ENCODE results near the gene KCNK4. TPM values are rescaled to one million over a fixed set of nuclear protein-coding genes. Genes with fewer than 3 reads are reported as not detected.
A peak's percentile ranks its signal among the peaks of the same experiment; 100 is the strongest.

Gene KCNK4
- total and polyA plus RNA-seq, 2 of the 13 experiments (the other 11 are each of a cell fraction or from before 2014, with no cell fraction given): not detected

DNA sequence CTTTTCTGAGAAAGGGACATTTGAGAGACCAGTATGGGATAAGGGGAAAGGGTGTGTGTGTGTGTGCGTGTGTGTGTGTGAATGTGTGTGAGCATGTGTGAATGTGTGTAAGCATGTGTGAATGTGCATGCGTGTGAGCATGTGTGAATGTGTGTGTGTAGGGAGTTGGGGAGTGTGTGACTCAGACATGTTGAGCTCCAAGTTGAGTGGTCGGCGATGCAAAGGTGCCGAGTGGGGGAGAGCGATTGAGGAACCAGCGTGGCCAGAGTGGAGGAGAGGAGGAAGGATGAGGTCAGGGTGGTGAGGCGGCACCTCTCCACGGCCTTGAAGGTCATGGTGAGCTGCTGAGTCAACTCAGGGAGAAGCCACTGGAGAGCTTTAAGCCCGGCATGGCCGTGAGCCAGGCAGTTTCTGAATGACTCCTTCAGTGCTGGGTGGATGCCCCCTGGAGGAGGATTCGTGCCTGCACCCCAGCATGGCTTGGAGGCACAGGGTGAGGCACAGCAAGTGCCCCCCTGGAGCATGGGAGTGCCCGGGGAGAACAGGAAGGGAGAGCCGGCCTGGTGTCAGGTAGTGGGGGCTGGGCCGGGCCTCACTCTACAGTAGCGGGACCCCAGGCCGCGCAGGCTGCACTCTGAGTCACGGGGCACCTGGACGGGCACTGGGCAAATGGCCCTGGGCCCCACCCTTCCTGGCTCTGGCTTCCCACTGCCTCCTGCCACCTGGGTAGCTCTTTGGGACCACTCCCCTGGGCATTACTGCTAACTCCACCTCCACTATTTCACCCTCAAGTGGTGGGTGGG is 40.7 kb downstream of the KCNK4 start (continued):
- TF ChIP-seq MTF1 (CRISPR knock-in tag; IDR thresholded peaks at IDR 0.05) (no peak), MTA1 (CRISPR knock-in tag; IDR thresholded peaks at IDR 0.05; ENCODE audit: borderline replicate concordance) (no peak), ZKSCAN8 (CRISPR knock-in tag; IDR thresholded peaks at IDR 0.05; ENCODE audit: borderline replicate concordance) (no peak), GZF1 (CRISPR knock-in tag; IDR thresholded peaks at IDR 0.05) (no peak), HNRNPH1 (optimal IDR thresholded peaks at IDR 0.05; ENCODE audit: low read depth, low read length) (no peak), ZSCAN31 (CRISPR knock-in tag; IDR thresholded peaks at IDR 0.05; ENCODE audit: low read depth) (no peak), WIZ (CRISPR knock-in tag; IDR thresholded peaks at IDR 0.05) (no peak), ZNF468 (CRISPR knock-in tag; IDR thresholded peaks at IDR 0.05) (no peak), RBAK (CRISPR knock-in tag; IDR thresholded peaks at IDR 0.05) (no peak), POGZ (CRISPR knock-in tag; IDR thresholded peaks at IDR 0.05) (no peak), KDM6A (CRISPR knock-in tag; IDR thresholded peaks at IDR 0.05; ENCODE audit: low read depth) (no peak), RARG (CRISPR knock-in tag; IDR thresholded peaks at IDR 0.05; ENCODE audit: low read depth) (no peak), KDM5B (CRISPR knock-in tag; IDR thresholded peaks at IDR 0.05; ENCODE audit: borderline replicate concordance) (no peak), ZNF430 (CRISPR knock-in tag; IDR thresholded peaks at IDR 0.05) (no peak), SMAD1 (CRISPR knock-in tag; IDR thresholded peaks at IDR 0.05; ENCODE audit: borderline replicate concordance, low read depth) (peak; percentile 48; the same call in 1 of the 2 replicates), RARA (CRISPR knock-in tag; IDR thresholded peaks at IDR 0.05) (no peak), ZNF383 (CRISPR knock-in tag; IDR thresholded peaks at IDR 0.05; ENCODE audit: borderline replicate concordance) (no peak), ZNF891 (CRISPR knock-in tag; IDR thresholded peaks at IDR 0.05) (no peak), REXO4 (CRISPR knock-in tag; IDR thresholded peaks at IDR 0.05; ENCODE audit: borderline replicate concordance) (no peak), BORCS8-MEF2B (CRISPR knock-in tag; IDR thresholded peaks at IDR 0.05) (no peak), SRY (CRISPR knock-in tag; IDR thresholded peaks at IDR 0.05) (no peak), ZBTB20 (CRISPR knock-in tag; IDR thresholded peaks at IDR 0.05; ENCODE audit: borderline replicate concordance, low read depth) (no peak), ZNF34 (CRISPR knock-in tag; IDR thresholded peaks at IDR 0.05; ENCODE audit: borderline replicate concordance) (no peak)
- TF ChIP-seq, protein P1, sequence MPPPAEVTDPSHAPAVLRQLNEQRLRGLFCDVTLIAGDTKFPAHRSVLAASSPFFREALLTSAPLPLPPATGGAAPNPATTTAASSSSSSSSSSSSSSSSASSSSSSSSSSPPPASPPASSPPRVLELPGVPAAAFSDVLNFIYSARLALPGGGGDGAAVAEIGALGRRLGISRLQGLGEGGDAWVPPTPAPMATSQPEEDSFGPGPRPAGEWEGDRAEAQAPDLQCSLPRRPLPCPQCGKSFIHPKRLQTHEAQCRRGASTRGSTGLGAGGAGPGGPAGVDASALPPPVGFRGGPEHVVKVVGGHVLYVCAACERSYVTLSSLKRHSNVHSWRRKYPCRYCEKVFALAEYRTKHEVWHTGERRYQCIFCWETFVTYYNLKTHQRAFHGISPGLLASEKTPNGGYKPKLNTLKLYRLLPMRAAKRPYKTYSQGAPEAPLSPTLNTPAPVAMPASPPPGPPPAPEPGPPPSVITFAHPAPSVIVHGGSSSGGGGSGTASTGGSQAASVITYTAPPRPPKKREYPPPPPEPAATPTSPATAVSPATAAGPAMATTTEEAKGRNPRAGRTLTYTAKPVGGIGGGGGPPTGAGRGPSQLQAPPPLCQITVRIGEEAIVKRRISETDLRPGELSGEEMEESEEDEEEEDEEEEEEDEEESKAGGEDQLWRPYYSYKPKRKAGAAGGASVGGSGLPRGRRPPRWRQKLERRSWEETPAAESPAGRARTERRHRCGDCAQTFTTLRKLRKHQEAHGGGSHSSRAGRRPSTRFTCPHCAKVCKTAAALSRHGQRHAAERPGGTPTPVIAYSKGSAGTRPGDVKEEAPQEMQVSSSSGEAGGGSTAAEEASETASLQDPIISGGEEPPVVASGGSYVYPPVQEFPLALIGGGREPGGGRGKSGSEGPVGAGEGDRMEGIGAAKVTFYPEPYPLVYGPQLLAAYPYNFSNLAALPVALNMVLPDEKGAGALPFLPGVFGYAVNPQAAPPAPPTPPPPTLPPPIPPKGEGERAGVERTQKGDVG (CRISPR knock-in tag; IDR thresholded peaks at IDR 0.05; ENCODE audit: borderline replicate concordance): no peak
- TF ChIP-seq, protein P2, sequence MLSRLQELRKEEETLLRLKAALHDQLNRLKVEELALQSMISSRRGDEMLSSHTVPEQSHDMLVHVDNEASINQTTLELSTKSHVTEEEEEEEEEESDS (CRISPR knock-in tag; IDR thresholded peaks at IDR 0.05; ENCODE audit: borderline replicate concordance): no peak
- TF ChIP-seq, protein P3, sequence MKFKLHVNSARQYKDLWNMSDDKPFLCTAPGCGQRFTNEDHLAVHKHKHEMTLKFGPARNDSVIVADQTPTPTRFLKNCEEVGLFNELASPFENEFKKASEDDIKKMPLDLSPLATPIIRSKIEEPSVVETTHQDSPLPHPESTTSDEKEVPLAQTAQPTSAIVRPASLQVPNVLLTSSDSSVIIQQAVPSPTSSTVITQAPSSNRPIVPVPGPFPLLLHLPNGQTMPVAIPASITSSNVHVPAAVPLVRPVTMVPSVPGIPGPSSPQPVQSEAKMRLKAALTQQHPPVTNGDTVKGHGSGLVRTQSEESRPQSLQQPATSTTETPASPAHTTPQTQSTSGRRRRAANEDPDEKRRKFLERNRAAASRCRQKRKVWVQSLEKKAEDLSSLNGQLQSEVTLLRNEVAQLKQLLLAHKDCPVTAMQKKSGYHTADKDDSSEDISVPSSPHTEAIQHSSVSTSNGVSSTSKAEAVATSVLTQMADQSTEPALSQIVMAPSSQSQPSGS (CRISPR knock-in tag; IDR thresholded peaks at IDR 0.05): no peak

Measured in HepG2 (cell line).